GM12864 (cell line): Measurements from ENCODE around the gene LAPTM5.

ENCODE experiments used
- DNase-seq: peaks from one replicate; pipeline ENCODE4 v3.0.0-alpha.2; 2011; ENCODE audit warnings: low read depth
- H3K4me3 ChIP-seq: 2 replicates; pipeline ENCODE4 v1.5.1; 2011; ENCODE audit warnings: mild to moderate bottlenecking, low read depth, low read length, control low read depth
- TF ChIP-seq, protein P1 (sequence below): IDR thresholded peaks from 2 replicates; pipeline ENCODE4 v1.5.1; 2011; ENCODE audit warnings: low read depth, mild to moderate bottlenecking, moderate library complexity, low read length, control low read depth, inconsistent platforms; ENCODE audit errors: missing control alignments

The LAPTM5 gene

GRCh38 chr1:30721341-30721793 is 36.2 kb downstream of the LAPTM5 start:
- TF ChIP-seq, protein P1, sequence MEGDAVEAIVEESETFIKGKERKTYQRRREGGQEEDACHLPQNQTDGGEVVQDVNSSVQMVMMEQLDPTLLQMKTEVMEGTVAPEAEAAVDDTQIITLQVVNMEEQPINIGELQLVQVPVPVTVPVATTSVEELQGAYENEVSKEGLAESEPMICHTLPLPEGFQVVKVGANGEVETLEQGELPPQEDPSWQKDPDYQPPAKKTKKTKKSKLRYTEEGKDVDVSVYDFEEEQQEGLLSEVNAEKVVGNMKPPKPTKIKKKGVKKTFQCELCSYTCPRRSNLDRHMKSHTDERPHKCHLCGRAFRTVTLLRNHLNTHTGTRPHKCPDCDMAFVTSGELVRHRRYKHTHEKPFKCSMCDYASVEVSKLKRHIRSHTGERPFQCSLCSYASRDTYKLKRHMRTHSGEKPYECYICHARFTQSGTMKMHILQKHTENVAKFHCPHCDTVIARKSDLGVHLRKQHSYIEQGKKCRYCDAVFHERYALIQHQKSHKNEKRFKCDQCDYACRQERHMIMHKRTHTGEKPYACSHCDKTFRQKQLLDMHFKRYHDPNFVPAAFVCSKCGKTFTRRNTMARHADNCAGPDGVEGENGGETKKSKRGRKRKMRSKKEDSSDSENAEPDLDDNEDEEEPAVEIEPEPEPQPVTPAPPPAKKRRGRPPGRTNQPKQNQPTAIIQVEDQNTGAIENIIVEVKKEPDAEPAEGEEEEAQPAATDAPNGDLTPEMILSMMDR: no peak
- no peak for DNase-seq
- no peak overlapping the region for H3K4me3 ChIP-seq

GRCh38 chr1:30720271-30721223 is 37.0 kb downstream of the LAPTM5 start:
- TF ChIP-seq, protein P1: no peak
- no peak for DNase-seq
- H3K4me3 ChIP-seq: no peak overlapping the region

GRCh38 chr1:30719406-30720270 is 37.9 kb downstream of the LAPTM5 start:
- no peak for DNase-seq
- H3K4me3 ChIP-seq: peak overlapping the region; percentile 83
- TF ChIP-seq, protein P1: no peak

DNA sequence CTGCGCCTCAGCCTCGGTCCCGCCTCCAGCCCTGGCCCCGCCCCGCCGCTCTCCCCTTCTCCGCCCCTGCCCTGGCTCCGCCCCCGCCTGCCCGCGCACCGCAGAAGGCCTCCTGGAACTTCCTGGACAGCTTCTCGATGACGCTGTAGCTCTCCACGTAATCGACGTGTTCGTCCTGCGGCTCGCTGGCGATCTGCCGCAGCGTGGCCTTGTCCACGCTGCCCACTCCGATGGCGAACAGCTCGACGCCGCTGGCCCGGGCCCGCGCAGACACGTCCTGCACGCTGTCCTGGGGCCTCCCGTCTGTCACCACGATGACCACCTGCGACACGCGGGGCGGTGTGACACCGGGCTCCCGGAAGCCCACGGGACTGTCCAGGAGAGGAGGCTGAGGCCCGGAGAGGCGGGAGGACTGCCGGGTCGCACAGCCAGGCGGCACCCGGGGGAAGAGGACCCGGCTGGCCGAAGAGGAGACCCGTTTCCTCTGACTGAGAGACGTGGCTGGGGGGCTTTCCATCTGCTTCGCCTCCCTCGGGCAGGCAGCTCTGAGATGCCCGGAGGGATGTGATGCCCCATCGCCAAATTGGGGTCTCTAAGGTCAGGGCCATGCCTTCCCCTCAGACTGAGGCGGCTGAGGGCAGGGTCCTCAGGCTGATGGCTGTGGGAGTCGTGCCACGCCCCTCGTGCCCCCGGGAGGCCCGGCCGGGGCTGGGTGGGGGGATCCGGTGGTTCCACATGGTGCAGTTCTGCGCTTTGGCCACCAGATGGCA is 38.8 kb downstream of the LAPTM5 start:
- H3K4me3 ChIP-seq: peak overlapping the region; percentile 83
- TF ChIP-seq, protein P1: peak; percentile 94
- DNase-seq: peak; percentile 77

GRCh38 chr1:30718091-30718635 is 39.4 kb downstream of the LAPTM5 start:
- TF ChIP-seq, protein P1: no peak
- peak overlapping the region; percentile 44 for H3K4me3 ChIP-seq
- peak; percentile 86 for DNase-seq

- TF ChIP-seq, protein P1: no peak
- no peak overlapping the region for H3K4me3 ChIP-seq
- DNase-seq: no peak
Observed at GRCh38 chr1:30716646-30717045, 40.9 kb downstream of the LAPTM5 start.
